NCI-H345 (cell line): ENCODE results near the gene TAF7.
A peak's percentile ranks its signal among the peaks of the same experiment; 100 is the strongest.
"Not testable (repeated sequence)": the region's sequence is repeated elsewhere in the genome, so short reads cannot be mapped to it uniquely, and the experiment has no call there.

Source experiments
- DNase-seq: peaks from one replicate; lab custom pipeline; 2025; lab: John Stamatoyannopoulos, UW

The TAF7 gene

GRCh38 chr5:141320225-141321169 lies at the start of gene TAF7:
TAF7 (minus strand) TSS chr5:141320784; CDS start chr5:141320044, 740 bp downstream.
- DNase-seq: peak; percentile 96

GRCh38 chr5:141366016-141366896 lies 45.7 kb upstream of the TAF7 start:
- no peak for DNase-seq

GRCh38 chr5:141363952-141364660 lies 43.5 kb upstream of the TAF7 start, which contains the start of gene PCDHGA5:
PCDHGA5 (plus strand) TSS chr5:141364162; CDS start chr5:141364331, 169 bp downstream.
- no peak for DNase-seq

- no peak for DNase-seq
Measured at GRCh38 chr5:141362719-141363118, 42.1 kb upstream of the TAF7 start.

- DNase-seq: no peak
Measured at GRCh38 chr5:141360685-141361084, 40.1 kb upstream of the TAF7 start.

GRCh38 chr5:141359790-141360426 lies 39.3 kb upstream of the TAF7 start, which contains the start of gene PCDHGB2:
PCDHGB2 (plus strand) TSS chr5:141359994; CDS start chr5:141360136, 142 bp downstream.
- no peak for DNase-seq

GRCh38 chr5:141356950-141357349 lies 36.4 kb upstream of the TAF7 start:
- no peak for DNase-seq

- no peak for DNase-seq
Measured at GRCh38 chr5:141356133-141356532, 35.5 kb upstream of the TAF7 start.

GRCh38 chr5:141355641-141356040 lies 35.1 kb upstream of the TAF7 start:
- no peak for DNase-seq

GRCh38 chr5:141354900-141355469 lies 34.4 kb upstream of the TAF7 start, which contains the start of gene PCDHGA4:
PCDHGA4 (plus strand) TSS chr5:141355021; CDS start chr5:141355108, 87 bp downstream.
- no peak for DNase-seq

- DNase-seq: no peak
Measured at GRCh38 chr5:141351591-141351990, 31.0 kb upstream of the TAF7 start.

- DNase-seq: peak; percentile 87
Measured at GRCh38 chr5:141349917-141350619, 29.5 kb upstream of the TAF7 start, which contains the start of gene PCDHGB1. PCDHGB1 (plus strand) TSS chr5:141350099; CDS start chr5:141350261, 162 bp downstream.

- DNase-seq: not testable (repeated sequence)
Measured at GRCh38 chr5:141346017-141346416, 25.4 kb upstream of the TAF7 start.

- no peak for DNase-seq
Measured at GRCh38 chr5:141345327-141345726, 24.7 kb upstream of the TAF7 start.

- DNase-seq: no peak
Measured at GRCh38 chr5:141343953-141344463, 23.4 kb upstream of the TAF7 start.

GRCh38 chr5:141343242-141343952 lies 22.8 kb upstream of the TAF7 start, which contains the start of gene PCDHGA3:
PCDHGA3 (plus strand) TSS chr5:141343829; CDS start chr5:141344034, 205 bp downstream.
- DNase-seq: no peak

- no peak for DNase-seq
Measured at GRCh38 chr5:141342773-141343172, 22.2 kb upstream of the TAF7 start.

- not testable (repeated sequence) for DNase-seq
Measured at GRCh38 chr5:141340781-141341354, 20.3 kb upstream of the TAF7 start.
